ENCODE measurements around the gene SH3RF3. TPM values are rescaled to one million over a fixed set of nuclear protein-coding genes. Genes with fewer than 3 reads are reported as not detected.

SH3RF3 gene
- total and polyA plus RNA-seq, 9 of the 15 experiments (the other 6 are each of a cell fraction or from before 2014, with no cell fraction given) = 0.02 TPM; not detected in 8

- TF ChIP-seq ARID1B (IDR thresholded peaks at IDR 0.05) (peak; percentile 35; the same call in 1 of the 2 replicates), ZNF174 (CRISPR knock-in tag; IDR thresholded peaks at IDR 0.05) (no peak), FOXK2 (conservative IDR thresholded peaks at IDR 0.05 in 1 of 2, IDR thresholded peaks at IDR 0.05 in 1 of 2; ENCODE audit: low read depth in 2 of 2) (no peak), MLX (CRISPR knock-in tag; conservative IDR thresholded peaks at IDR 0.05) (no peak), GATAD2A (IDR thresholded peaks at IDR 0.05) (no peak), SMAD3 (CRISPR knock-in tag; conservative IDR thresholded peaks at IDR 0.05) (no peak)
- TF ChIP-seq, protein P1, sequence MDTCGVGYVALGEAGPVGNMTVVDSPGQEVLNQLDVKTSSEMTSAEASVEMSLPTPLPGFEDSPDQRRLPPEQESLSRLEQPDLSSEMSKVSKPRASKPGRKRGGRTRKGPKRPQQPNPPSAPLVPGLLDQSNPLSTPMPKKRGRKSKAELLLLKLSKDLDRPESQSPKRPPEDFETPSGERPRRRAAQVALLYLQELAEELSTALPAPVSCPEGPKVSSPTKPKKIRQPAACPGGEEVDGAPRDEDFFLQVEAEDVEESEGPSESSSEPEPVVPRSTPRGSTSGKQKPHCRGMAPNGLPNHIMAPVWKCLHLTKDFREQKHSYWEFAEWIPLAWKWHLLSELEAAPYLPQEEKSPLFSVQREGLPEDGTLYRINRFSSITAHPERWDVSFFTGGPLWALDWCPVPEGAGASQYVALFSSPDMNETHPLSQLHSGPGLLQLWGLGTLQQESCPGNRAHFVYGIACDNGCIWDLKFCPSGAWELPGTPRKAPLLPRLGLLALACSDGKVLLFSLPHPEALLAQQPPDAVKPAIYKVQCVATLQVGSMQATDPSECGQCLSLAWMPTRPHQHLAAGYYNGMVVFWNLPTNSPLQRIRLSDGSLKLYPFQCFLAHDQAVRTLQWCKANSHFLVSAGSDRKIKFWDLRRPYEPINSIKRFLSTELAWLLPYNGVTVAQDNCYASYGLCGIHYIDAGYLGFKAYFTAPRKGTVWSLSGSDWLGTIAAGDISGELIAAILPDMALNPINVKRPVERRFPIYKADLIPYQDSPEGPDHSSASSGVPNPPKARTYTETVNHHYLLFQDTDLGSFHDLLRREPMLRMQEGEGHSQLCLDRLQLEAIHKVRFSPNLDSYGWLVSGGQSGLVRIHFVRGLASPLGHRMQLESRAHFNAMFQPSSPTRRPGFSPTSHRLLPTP (IDR thresholded peaks at IDR 0.05; ENCODE audit: borderline replicate concordance, extremely low read depth, insufficient read length) = no peak
- TF ChIP-seq, protein P2, sequence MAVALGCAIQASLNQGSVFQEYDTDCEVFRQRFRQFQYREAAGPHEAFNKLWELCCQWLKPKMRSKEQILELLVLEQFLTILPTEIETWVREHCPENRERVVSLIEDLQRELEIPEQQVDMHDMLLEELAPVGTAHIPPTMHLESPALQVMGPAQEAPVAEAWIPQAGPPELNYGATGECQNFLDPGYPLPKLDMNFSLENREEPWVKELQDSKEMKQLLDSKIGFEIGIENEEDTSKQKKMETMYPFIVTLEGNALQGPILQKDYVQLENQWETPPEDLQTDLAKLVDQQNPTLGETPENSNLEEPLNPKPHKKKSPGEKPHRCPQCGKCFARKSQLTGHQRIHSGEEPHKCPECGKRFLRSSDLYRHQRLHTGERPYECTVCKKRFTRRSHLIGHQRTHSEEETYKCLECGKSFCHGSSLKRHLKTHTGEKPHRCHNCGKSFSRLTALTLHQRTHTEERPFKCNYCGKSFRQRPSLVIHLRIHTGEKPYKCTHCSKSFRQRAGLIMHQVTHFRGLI (CRISPR knock-in tag; IDR thresholded peaks at IDR 0.05) = peak; percentile 50; the same call in 1 of the 2 replicates
- TF ChIP-seq, protein P3, sequence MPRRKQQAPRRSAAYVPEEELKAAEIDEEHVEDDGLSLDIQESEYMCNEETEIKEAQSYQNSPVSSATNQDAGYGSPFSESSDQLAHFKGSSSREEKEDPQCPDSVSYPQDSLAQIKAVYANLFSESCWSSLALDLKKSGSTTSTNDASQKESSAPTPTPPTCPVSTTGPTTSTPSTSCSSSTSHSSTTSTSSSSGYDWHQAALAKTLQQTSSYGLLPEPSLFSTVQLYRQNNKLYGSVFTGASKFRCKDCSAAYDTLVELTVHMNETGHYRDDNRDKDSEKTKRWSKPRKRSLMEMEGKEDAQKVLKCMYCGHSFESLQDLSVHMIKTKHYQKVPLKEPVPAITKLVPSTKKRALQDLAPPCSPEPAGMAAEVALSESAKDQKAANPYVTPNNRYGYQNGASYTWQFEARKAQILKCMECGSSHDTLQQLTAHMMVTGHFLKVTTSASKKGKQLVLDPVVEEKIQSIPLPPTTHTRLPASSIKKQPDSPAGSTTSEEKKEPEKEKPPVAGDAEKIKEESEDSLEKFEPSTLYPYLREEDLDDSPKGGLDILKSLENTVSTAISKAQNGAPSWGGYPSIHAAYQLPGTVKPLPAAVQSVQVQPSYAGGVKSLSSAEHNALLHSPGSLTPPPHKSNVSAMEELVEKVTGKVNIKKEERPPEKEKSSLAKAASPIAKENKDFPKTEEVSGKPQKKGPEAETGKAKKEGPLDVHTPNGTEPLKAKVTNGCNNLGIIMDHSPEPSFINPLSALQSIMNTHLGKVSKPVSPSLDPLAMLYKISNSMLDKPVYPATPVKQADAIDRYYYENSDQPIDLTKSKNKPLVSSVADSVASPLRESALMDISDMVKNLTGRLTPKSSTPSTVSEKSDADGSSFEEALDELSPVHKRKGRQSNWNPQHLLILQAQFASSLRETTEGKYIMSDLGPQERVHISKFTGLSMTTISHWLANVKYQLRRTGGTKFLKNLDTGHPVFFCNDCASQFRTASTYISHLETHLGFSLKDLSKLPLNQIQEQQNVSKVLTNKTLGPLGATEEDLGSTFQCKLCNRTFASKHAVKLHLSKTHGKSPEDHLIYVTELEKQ (CRISPR knock-in tag; IDR thresholded peaks at IDR 0.05) = peak; percentile 53; the same call in 1 of the 2 replicates
Observed at GRCh38 chr2:109266998-109267854, 138.2 kb downstream of the SH3RF3 start (continued).
